HL-60 (cell line): ENCODE data around the gene GOLIM4.

Source experiments
- DNase-seq, 2 experiments: peaks; one replicate each; pipeline ENCODE4 v3.0.0-alpha.2; 2010 to 2020; ENCODE audit warnings: low read depth in 1 of 2, low spot score in 1 of 2
- H3K27ac ChIP-seq: fragments of 250-450 bp; sonication (Bioruptor Pico); replicated peaks from 2 replicates; pipeline ENCODE4 v1.5.1; 2020; ENCODE audit warnings: mild to moderate bottlenecking, moderate library complexity
- H3K27me3 ChIP-seq: fragments of 250-450 bp; sonication (Bioruptor Pico); 2 replicates; pipeline ENCODE4 v1.5.1; 2021; ENCODE audit warnings: mild to moderate bottlenecking, moderate library complexity; ENCODE audit not compliant: insufficient read depth, poor library complexity, severe bottlenecking
- H3K4me3 ChIP-seq: replicated peaks from 2 replicates; pipeline ENCODE4 v1.5.1; 2011; ENCODE audit warnings: mild to moderate bottlenecking, control low read depth, low read length; ENCODE audit not compliant: insufficient read depth
- GABPA ChIP-seq: IDR thresholded peaks from 2 replicates; pipeline ENCODE4 v1.6.1; 2012; ENCODE audit warnings: low read depth
- POLR2AphosphoS5 ChIP-seq: IDR thresholded peaks from 2 replicates; pipeline ENCODE4 v1.6.1; 2012; ENCODE audit warnings: low read depth
- REST ChIP-seq: IDR thresholded peaks from 2 replicates; pipeline ENCODE4 v1.6.1; 2012; ENCODE audit warnings: low read depth; ENCODE audit not compliant: insufficient replicate concordance
- SPI1 ChIP-seq: IDR thresholded peaks from 2 replicates; pipeline ENCODE4 v1.6.1; 2012; ENCODE audit warnings: low read depth, mild to moderate bottlenecking, borderline replicate concordance
- TF ChIP-seq, protein P1 (sequence below): IDR thresholded peaks from one replicate; pipeline ENCODE4 v1.5.1; 2011; ENCODE audit warnings: low read length, control low read depth, inconsistent platforms; ENCODE audit not compliant: insufficient read depth

GOLIM4 gene

DNA sequence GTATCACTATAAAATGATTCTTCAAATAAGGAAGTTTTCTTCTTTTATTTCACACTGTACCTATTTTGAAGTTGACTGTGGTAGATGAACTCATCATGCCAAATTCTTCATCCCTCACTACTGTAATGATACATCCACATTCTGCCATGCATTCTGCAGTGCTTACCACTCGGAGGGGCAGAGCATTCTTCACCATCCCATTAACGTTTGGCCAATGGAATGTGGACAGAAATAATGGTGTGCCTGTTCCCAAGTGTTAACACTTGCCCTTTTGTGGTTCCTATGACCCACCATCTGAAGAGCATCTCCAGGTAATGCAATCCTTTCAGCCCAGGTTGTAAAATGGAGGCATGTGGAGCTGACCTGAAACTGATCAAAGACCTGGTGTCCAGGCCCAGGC is 18.6 kb downstream of the GOLIM4 start:
- Histone ChIP-seq H3K27ac (no peak overlapping the region), H3K4me3 (no peak overlapping the region), H3K27me3 (no peaks in the 10 kb centered on the region)
- DNase-seq: no peak
- TF ChIP-seq GABPA (no peak), REST (no peak), POLR2AphosphoS5 (no peak)

GRCh38 chr3:168073842-168074605 is 21.7 kb downstream of the GOLIM4 start:
- Histone ChIP-seq H3K27me3 (no peaks in the 10 kb centered on the region), H3K4me3 (no peak overlapping the region), H3K27ac (no peak overlapping the region)
- TF ChIP-seq GABPA (no peak), SPI1 (no peak), REST (no peak), POLR2AphosphoS5 (no peak)
- TF ChIP-seq, protein P1, sequence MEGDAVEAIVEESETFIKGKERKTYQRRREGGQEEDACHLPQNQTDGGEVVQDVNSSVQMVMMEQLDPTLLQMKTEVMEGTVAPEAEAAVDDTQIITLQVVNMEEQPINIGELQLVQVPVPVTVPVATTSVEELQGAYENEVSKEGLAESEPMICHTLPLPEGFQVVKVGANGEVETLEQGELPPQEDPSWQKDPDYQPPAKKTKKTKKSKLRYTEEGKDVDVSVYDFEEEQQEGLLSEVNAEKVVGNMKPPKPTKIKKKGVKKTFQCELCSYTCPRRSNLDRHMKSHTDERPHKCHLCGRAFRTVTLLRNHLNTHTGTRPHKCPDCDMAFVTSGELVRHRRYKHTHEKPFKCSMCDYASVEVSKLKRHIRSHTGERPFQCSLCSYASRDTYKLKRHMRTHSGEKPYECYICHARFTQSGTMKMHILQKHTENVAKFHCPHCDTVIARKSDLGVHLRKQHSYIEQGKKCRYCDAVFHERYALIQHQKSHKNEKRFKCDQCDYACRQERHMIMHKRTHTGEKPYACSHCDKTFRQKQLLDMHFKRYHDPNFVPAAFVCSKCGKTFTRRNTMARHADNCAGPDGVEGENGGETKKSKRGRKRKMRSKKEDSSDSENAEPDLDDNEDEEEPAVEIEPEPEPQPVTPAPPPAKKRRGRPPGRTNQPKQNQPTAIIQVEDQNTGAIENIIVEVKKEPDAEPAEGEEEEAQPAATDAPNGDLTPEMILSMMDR: no peak
- DNase-seq: no peak

- Histone ChIP-seq H3K27me3 (no peaks in the 10 kb centered on the region), H3K4me3 (no peak overlapping the region), H3K27ac (no peak overlapping the region)
- no peak for DNase-seq
- TF ChIP-seq, protein P1: no peak
- TF ChIP-seq REST (no peak), SPI1 (no peak), GABPA (no peak), POLR2AphosphoS5 (no peak)
Measured at GRCh38 chr3:168072323-168072650, 23.4 kb downstream of the GOLIM4 start.
